Measurements from ENCODE around the gene RIC8A.

Gene RIC8A

DNA sequence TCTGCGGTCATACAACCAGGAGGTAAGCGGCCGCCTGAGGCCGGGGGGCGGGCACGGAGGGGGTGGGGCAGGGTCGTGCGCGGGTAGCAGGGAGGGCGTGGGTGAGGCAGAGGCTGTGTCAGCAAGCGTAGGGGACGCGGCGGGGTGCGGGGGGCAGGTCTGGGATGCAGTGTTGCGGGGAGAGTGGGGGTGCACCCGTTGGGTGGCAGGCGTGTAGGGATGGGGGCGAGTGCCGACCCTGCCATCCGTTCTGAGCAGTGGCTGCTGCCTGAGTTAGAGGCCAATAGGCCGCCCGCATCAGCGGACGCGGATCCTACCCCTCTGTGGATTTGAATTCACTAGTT is 1.4 kb downstream of the RIC8A start:
- Histone ChIP-seq H3K27me3 (ENCODE audit: low read depth) (no peaks in the 10 kb centered on the region), H3K9me3 (no peaks in the 10 kb centered on the region), H3K4me3 (peak overlapping the region; percentile 91), H3K4me1 (peaks cover 6% of the 10 kb centered on the region), H3K36me3 (replicated peaks) (peaks cover 58% of the 10 kb centered on the region)
- in situ Hi-C loops (cut with MboI; ENCODE audit: low sequenced_read_pairs) = no loop called here
- no peak for DNase-seq (ENCODE audit: low spot score in 2 of 2)

DNA sequence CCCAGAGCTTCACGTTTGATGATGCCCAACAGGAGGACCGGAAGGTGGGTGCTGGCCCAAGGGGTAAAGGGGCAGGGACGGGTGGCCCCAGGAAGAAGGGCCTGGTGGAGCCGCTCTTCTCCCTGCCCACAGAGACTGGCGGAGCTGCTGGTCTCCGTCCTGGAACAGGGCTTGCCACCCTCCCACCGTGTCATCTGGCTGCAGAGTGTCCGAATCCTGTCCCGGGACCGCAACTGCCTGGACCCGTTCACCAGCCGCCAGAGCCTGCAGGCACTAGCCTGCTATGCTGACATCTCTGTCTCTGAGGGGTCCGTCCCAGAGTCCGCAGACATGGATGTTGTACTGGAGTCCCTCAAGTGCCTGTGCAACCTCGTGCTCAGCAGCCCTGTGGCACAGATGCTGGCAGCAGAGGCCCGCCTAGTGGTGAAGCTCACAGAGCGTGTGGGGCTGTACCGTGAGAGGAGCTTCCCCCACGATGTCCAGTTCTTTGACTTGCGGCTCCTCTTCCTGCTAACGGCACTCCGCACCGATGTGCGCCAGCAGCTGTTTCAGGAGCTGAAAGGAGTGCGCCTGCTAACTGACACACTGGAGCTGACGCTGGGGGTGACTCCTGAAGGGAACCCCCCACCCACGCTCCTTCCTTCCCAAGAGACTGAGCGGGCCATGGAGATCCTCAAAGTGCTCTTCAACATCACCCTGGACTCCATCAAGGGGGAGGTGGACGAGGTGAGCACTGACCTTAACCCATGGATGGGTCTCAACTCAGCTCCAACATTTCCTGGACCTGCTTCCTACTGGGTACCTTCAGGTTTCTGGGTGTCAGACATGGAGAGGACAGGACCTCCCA is 2.0 kb downstream of the RIC8A start:
- Histone ChIP-seq H3K4me3 (peak overlapping the region; percentile 91), H3K27me3 (ENCODE audit: low read depth) (no peaks in the 10 kb centered on the region), H3K9me3 (no peaks in the 10 kb centered on the region), H3K4me1 (peaks cover 6% of the 10 kb centered on the region), H3K36me3 (replicated peaks) (peaks cover 62% of the 10 kb centered on the region)
- DNase-seq (ENCODE audit: low spot score in 2 of 2) = peak in 1 of 2 experiments; percentile 16
- in situ Hi-C loops (cut with MboI; ENCODE audit: low sequenced_read_pairs) = no loop called here

DNA sequence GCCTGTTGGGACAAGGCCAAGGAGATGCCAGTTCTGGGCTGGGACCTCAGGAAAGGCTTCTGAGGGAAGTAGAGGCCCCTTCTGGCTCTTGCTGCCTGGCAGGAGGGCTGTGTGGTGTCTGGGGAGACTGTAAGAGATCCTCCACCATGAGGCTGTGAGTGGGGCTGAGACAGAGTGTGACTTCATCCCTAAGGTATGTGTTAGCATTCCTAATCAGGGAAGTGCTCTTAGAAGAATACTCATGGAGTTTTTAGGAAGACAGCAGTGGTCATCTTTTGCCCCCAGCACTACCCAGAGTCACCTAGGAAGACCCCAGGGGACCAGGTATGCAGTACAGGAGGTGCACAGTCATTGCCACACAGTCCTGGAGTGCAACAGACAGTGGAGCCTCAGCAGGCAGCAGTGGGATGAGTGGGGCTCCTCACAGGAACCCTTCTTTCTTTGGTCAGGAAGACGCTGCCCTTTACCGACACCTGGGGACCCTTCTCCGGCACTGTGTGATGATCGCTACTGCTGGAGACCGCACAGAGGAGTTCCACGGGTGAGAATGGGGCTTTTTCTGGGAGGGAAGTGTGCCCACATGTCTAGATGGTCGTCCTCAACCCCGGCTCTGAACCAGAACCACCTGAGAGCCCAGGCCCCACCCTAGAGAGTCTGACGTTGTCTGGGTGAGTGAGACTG is 2.8 kb downstream of the RIC8A start:
- Histone ChIP-seq H3K36me3 (replicated peaks) (peaks cover 65% of the 10 kb centered on the region), H3K27me3 (ENCODE audit: low read depth) (no peaks in the 10 kb centered on the region), H3K4me3 (no peak overlapping the region), H3K4me1 (peaks cover 6% of the 10 kb centered on the region), H3K9me3 (no peaks in the 10 kb centered on the region)
- in situ Hi-C loops (cut with MboI; ENCODE audit: low sequenced_read_pairs) = no loop called here
- peak in 1 of 2 experiments; percentile 5 for DNase-seq (ENCODE audit: low spot score in 2 of 2)

DNA sequence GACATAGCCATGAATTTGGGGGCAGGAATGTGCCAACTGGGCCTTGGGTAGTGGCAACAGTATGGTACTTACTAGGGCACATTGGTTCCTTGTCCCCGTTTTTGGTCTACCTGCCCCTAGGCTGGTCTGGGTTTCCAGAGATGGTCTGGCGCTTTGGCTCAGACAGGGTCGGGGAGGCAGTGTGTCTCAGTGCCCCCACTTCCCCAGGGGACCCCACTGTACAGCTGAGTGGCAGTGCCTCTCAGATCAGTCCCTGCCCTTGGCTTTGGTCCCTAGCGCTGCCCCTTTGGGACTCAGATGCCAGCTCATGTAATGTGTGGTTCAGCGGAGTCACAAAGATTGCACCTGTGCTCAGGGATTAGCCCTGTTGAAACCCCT is 3.3 kb downstream of the RIC8A start:
- DNase-seq (ENCODE audit: low spot score in 2 of 2) = no peak
- no peaks in the 10 kb centered on the region for H3K9me3 ChIP-seq
- H3K4me3 ChIP-seq = no peak overlapping the region
- H3K4me1 ChIP-seq = peaks cover 6% of the 10 kb centered on the region
- H3K27me3 ChIP-seq (ENCODE audit: low read depth) = no peaks in the 10 kb centered on the region
- in situ Hi-C loops (cut with MboI; ENCODE audit: low sequenced_read_pairs) = no loop called here
- H3K36me3 ChIP-seq (replicated peaks) = peaks cover 65% of the 10 kb centered on the region

DNA sequence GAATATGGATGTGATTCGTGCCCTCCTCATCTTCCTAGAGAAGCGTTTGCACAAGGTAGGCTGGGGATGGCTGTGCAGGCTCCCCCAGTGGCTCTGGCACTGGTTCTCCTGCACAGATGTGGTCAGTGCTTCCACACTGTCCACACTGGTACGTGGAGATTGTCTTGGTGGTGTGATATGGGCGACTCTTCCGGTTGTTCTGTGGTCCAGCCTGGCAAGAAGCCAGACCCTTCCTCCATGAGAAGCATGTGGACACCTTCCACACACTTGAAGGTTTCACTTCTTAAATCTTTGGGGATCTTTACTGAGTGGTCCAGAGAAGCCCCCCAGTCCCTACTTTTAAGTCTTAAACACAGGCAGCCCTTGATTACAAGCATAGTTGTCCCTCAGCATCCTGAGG is 3.8 kb downstream of the RIC8A start:
- Histone ChIP-seq H3K9me3 (no peaks in the 10 kb centered on the region), H3K36me3 (replicated peaks) (peaks cover 66% of the 10 kb centered on the region), H3K27me3 (ENCODE audit: low read depth) (no peaks in the 10 kb centered on the region), H3K4me1 (peaks cover 6% of the 10 kb centered on the region), H3K4me3 (no peak overlapping the region)
- in situ Hi-C loops (cut with MboI; ENCODE audit: low sequenced_read_pairs) = no loop called here
- DNase-seq (ENCODE audit: low spot score in 2 of 2) = no peak

DNA sequence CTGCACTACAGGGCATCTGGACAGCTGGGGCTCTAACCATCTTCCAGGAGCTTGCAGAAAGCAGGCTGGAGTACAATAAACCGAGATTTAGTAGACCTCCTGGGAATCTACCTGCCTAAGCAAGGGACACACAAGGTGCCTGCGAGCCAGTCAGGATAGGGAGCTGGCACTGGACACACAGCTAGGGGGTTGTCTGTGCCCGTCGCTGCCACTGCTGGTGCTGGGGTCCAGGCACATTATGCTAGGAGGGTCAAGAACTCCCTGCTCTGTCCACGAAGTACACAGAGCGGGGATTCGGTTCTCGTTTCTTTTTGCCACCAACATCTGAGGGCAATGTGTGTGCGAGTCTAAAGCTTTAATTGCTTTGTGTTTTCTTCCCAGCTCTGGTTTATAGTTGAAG is 4.2 kb downstream of the RIC8A start:
- Histone ChIP-seq H3K4me1 (peaks cover 6% of the 10 kb centered on the region), H3K27me3 (ENCODE audit: low read depth) (no peaks in the 10 kb centered on the region), H3K9me3 (no peaks in the 10 kb centered on the region), H3K36me3 (replicated peaks) (peaks cover 66% of the 10 kb centered on the region), H3K4me3 (no peak overlapping the region)
- no peak for DNase-seq (ENCODE audit: low spot score in 2 of 2)
- in situ Hi-C loops (cut with MboI; ENCODE audit: low sequenced_read_pairs) = no loop called here

DNA sequence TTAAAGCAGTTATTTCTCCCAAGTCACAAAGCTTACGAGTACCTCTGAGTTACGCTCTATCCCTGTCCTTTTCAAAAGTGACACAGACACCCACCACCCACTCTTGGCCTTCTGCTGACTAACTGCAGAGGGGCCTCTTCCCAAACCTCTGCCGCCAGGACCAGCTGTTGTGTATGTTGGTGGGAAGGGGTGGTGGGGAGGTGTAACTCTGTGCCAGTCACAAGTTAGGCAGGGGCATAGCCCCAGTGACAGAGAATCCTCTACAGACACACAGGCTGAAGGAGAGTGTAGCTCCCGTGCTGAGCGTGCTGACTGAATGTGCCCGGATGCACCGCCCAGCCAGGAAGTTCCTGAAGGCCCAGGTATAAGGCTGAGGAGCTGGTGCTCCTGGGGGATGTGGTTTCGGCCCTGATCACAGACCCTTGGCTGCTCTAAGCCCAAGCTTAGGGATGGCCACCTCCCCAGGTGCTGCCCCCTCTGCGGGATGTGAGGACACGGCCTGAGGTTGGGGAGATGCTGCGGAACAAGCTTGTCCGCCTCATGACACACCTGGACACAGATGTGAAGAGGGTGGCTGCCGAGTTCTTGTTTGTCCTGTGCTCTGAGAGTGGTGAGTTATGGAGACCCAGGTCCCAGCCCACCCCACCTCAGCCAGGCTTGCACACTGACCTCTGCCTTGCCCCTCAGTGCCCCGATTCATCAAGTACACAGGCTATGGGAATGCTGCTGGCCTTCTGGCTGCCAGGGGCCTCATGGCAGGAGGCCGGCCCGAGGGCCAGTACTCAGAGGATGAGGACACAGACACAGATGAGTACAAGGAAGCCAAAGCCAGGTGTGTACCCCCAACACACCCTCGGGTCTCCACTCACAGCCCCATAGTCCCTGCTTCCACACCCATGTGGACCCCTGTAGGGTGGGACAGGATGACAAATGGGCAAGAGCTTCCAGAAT is 4.9 kb downstream of the RIC8A start:
- DNase-seq (ENCODE audit: low spot score in 2 of 2) = no peak
- H3K36me3 ChIP-seq (replicated peaks) = peaks cover 66% of the 10 kb centered on the region
- H3K9me3 ChIP-seq = no peaks in the 10 kb centered on the region
- in situ Hi-C loops (cut with MboI; ENCODE audit: low sequenced_read_pairs) = no loop called here
- H3K27me3 ChIP-seq (ENCODE audit: low read depth) = no peaks in the 10 kb centered on the region
- no peak overlapping the region for H3K4me3 ChIP-seq
- peaks cover 6% of the 10 kb centered on the region for H3K4me1 ChIP-seq

DNA sequence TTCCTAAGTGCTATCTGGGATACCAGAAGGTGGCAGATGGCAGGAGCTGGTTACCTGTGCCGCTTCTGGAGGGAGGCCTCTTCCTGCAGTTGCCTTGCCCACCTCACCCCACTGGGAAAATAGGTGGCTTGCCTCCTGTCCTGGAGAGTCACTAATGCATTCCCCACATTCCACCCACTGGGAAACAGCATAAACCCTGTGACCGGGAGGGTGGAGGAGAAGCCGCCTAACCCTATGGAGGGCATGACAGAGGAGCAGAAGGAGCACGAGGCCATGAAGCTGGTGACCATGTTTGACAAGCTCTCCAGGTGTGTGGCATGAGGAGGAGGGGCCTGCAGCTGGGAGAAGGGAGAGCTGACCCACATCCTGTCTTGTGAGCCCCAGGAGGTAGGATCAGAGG is 5.6 kb downstream of the RIC8A start:
- H3K4me1 ChIP-seq = peaks cover 6% of the 10 kb centered on the region
- no peak for DNase-seq (ENCODE audit: low spot score in 2 of 2)
- H3K36me3 ChIP-seq (replicated peaks) = peaks cover 66% of the 10 kb centered on the region
- H3K4me3 ChIP-seq = no peak overlapping the region
- no peaks in the 10 kb centered on the region for H3K27me3 ChIP-seq (ENCODE audit: low read depth)
- in situ Hi-C loops (cut with MboI; ENCODE audit: low sequenced_read_pairs) = no loop called here
- H3K9me3 ChIP-seq = no peaks in the 10 kb centered on the region

DNA sequence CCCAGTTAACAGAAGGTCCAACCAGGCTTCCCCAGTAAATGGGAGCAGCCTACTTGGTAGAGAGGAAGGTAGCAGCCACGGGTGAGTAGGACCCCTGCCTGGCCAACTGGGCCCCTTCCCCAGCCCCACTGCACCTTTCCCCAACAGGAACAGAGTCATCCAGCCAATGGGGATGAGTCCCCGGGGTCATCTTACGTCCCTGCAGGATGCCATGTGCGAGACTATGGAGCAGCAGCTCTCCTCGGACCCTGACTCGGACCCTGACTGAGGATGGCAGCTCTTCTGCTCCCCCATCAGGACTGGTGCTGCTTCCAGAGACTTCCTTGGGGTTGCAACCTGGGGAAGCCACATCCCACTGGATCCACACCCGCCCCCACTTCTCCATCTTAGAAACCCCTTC is 6.6 kb downstream of the RIC8A start:
- in situ Hi-C loops (cut with MboI; ENCODE audit: low sequenced_read_pairs) = no loop called here
- H3K27me3 ChIP-seq (ENCODE audit: low read depth) = no peaks in the 10 kb centered on the region
- no peaks in the 10 kb centered on the region for H3K9me3 ChIP-seq
- no peak for DNase-seq (ENCODE audit: low spot score in 2 of 2)
- H3K4me1 ChIP-seq = peaks cover 6% of the 10 kb centered on the region
- H3K4me3 ChIP-seq = no peak overlapping the region
- peaks cover 66% of the 10 kb centered on the region for H3K36me3 ChIP-seq (replicated peaks)

DNA sequence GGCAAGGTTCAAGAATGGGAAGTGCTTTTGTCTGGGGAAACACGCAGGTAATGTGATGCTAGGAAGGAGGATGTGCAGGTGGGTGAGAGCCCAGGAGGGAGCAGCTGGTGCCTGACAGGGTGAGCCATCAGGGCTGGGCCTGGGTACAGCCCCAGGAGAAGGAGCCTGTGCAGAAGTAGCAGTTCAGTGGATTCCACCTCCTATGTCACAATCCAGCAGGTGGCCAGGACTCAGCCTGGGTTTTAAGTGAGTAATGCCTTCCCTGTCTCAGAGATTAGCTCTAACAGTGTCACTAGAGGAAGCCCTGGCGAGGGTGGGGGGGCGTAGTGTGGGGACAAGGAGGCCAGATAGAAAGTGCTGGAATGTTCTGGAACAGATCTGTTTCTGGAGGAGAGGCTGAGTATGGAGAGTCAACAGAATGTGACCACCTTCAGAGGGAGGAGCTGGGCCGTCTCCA is 8.1 kb downstream of the RIC8A start:
- Histone ChIP-seq H3K4me1 (no peaks in the 10 kb centered on the region), H3K36me3 (replicated peaks) (peaks cover 54% of the 10 kb centered on the region), H3K27me3 (ENCODE audit: low read depth) (no peaks in the 10 kb centered on the region), H3K9me3 (no peaks in the 10 kb centered on the region), H3K4me3 (no peak overlapping the region)
- DNase-seq (ENCODE audit: low spot score in 2 of 2) = peak in 1 of 2 experiments; percentile 6
- in situ Hi-C loops (cut with MboI; ENCODE audit: low sequenced_read_pairs) = no loop called here

DNA sequence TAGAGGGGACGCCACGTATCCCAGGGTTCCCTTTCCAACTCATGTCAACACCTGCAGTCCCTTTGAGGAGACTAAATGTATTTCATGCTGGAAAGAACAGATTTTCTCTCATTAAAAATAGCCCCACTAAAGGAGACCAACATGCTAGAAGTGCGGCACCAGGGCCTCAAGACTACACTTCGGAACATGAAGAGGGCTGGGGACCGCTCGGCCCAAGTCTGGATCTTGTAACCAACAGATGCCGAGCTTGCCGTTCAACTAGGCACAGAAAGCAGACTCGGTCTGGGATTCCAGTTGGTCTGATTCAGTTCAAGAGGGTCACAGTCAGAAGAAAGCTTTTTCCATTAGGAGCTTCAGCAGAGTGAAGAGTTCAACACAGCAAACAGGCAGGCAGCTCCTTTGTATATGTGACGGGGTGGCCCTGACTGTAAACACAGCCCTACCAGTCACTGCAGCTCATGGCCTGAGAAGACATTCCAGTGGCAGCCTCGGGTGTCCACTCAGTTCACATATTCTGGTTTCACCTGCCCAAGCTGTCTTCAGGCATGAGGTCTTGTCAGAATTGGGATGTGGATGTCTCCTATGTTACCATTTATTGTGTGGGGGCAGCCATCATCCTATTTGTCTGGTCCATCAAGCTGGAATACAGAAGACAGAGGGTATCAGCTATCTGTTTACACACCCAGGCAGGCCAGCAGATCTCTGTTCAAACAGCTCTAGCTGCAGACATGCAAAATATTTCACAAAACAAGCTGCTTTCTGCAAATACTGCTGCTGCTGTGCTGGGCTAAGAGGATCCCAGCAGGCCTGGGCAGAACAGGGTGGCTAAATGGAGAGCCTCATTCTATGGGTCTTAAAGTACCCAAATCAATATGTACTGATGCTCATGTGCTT is 8.8 kb downstream of the RIC8A start:
- Histone ChIP-seq H3K36me3 (replicated peaks) (peaks cover 47% of the 10 kb centered on the region), H3K4me3 (no peak overlapping the region), H3K4me1 (no peaks in the 10 kb centered on the region), H3K9me3 (no peaks in the 10 kb centered on the region), H3K27me3 (ENCODE audit: low read depth) (no peaks in the 10 kb centered on the region)
- DNase-seq (ENCODE audit: low spot score in 2 of 2) = peak in 1 of 2 experiments; percentile 7
- in situ Hi-C loops (cut with MboI; ENCODE audit: low sequenced_read_pairs) = no loop called here

DNA sequence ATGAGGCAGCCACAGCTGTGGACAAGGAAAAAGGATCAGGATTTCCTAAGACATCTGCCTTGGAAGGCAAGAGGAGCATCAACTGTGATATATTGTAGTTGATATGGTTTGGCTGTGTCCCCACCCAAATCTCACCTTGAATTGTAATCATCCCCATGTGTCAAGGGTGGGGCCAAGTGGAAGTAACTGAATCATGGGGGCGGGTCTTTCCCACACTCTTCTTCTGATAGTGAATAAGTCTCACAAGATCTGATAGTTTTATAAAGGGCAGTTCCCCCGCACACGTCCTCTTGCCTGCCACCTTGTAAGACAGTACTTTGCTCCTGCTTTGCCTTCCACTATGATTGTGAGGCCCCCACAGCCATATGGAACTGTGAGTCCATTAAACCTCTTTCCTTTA is 10.2 kb downstream of the RIC8A start:
- no peak overlapping the region for H3K4me3 ChIP-seq
- no peaks in the 10 kb centered on the region for H3K9me3 ChIP-seq
- H3K27me3 ChIP-seq (ENCODE audit: low read depth) = no peaks in the 10 kb centered on the region
- H3K36me3 ChIP-seq (replicated peaks) = peaks cover 33% of the 10 kb centered on the region
- DNase-seq (ENCODE audit: low spot score in 2 of 2) = peak in 1 of 2 experiments; percentile 4
- H3K4me1 ChIP-seq = no peaks in the 10 kb centered on the region
- in situ Hi-C loops (cut with MboI; ENCODE audit: low sequenced_read_pairs) = no loop called here

All from HAP-1 (cell line).